Tibial artery (tissue), 4 donors: Measurements from ENCODE around the gene ID2.

Source experiments
- DNase-seq, 2 donors: peaks; one replicate each; pipeline ENCODE4 v3.0.0-alpha.2; 2019
- H3K27ac ChIP-seq, 2 donors: fragments of 200-600 bp; sonication (generic) in 1 of 2; 1 replicate in 1 of 2; 2 replicates in 1 of 2; pipeline ENCODE4 v1.5.1; 2018 to 2019; ENCODE audit warnings: mild to moderate bottlenecking in 1 of 2
- H3K27me3 ChIP-seq, 2 donors: fragments of 200-600 bp; sonication (generic) in 1 of 2; one replicate each; pipeline versions ENCODE4 v1.5.1 to v1.6.0; 2016 to 2019
- H3K36me3 ChIP-seq, 3 donors: fragments of 200-600 bp; sonication (generic) in 2 of 3; one replicate each; pipeline ENCODE4 v1.5.1; 2016 to 2019; ENCODE audit warnings: mild to moderate bottlenecking in 2 of 3
- H3K4me1 ChIP-seq, 4 donors: fragments of 200-600 bp; sonication (generic) in 2 of 4; 1 replicate in 3 of 4; 2 replicates in 1 of 4; pipeline ENCODE4 v1.5.1; 2016 to 2019
- H3K4me3 ChIP-seq, 2 donors: fragments of 200-600 bp; sonication (generic) in 1 of 2; 1 replicate in 1 of 2; 2 replicates in 1 of 2; pipeline ENCODE4 v1.5.1; 2018 to 2019; ENCODE audit warnings: mild to moderate bottlenecking in 2 of 2
- H3K9me3 ChIP-seq, 3 donors: fragments of 200-600 bp; sonication (generic) in 1 of 3; one replicate each; pipeline ENCODE4 v1.5.1; 2016 to 2019
- intact Hi-C: fragments of 100-400 bp; cut with DNase I; formaldehyde crosslinking; loops from one replicate; pipeline ENCODE4 v1.15.0; 2023; ENCODE audit warnings: low total_unique reads
- TF ChIP-seq, protein P1 (sequence below), 2 experiments: fragments of 200-600 bp in 1 of 2; fragments of 450-650 bp in 1 of 2; IDR thresholded peaks; one replicate each; pipeline ENCODE4 v1.5.1; 2017 to 2019; ENCODE audit warnings: antibody characterized with exemption in 2 of 2, mild to moderate bottlenecking in 1 of 2, moderate library complexity in 1 of 2

The ID2 gene

DNA sequence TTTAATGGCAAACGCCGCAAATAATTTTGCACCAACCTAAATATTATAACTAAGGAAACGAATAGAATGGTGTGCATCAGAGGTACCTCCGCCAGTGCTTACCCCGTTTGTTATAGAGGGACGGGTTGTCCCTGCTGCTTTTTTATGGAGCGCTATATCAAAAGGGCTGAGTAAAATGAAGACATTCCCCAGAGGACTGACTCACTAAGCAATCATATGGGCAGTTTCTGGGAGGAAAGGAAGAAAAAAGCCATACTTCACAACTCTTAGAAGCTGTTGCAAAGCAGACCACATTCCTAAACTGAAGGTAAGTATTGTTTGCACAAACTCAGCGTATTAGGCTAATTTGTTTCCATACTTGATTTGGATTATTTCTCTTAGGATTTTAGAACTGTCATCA, 12.9 kb downstream of the ID2 start:
- Histone ChIP-seq H3K36me3 (no peaks in the 10 kb centered on the region), H3K4me3 (no peak overlapping the region), H3K9me3 (peaks cover 0 to 4% (median 0%) of the 10 kb centered on the region in 3 donors), H3K27ac (no peak overlapping the region), H3K4me1 (peaks cover 0 to 13% (median 4%) of the 10 kb centered on the region in 4 donors), H3K27me3 (no peaks in the 10 kb centered on the region)
- no peak for DNase-seq
- TF ChIP-seq, protein P1, sequence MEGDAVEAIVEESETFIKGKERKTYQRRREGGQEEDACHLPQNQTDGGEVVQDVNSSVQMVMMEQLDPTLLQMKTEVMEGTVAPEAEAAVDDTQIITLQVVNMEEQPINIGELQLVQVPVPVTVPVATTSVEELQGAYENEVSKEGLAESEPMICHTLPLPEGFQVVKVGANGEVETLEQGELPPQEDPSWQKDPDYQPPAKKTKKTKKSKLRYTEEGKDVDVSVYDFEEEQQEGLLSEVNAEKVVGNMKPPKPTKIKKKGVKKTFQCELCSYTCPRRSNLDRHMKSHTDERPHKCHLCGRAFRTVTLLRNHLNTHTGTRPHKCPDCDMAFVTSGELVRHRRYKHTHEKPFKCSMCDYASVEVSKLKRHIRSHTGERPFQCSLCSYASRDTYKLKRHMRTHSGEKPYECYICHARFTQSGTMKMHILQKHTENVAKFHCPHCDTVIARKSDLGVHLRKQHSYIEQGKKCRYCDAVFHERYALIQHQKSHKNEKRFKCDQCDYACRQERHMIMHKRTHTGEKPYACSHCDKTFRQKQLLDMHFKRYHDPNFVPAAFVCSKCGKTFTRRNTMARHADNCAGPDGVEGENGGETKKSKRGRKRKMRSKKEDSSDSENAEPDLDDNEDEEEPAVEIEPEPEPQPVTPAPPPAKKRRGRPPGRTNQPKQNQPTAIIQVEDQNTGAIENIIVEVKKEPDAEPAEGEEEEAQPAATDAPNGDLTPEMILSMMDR (IDR thresholded peaks at IDR 0.05): no peak
- intact Hi-C loops: no loop called here

DNA sequence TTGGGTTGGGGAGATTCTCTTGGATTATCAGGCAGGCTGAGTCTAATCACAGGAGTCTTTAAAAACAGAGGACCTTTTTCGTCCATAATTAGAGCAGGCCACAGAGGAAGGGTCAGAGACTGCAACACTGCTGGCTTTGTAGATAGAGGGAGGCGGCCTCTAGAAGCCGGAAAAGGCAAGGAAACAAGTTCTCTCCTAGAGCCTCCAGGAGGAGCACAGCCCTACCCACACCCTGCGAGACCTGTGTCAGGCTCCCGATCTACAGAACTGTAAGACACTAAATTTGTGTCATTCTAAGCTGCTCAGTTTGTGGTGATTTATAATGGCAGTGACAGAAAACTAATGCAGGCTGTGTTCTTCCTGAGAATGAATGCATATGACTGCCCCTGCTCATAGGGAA, 15.3 kb downstream of the ID2 start:
- no peak overlapping the region for H3K27ac ChIP-seq
- peaks cover 0 to 4% (median 0%) of the 10 kb centered on the region in 3 donors for H3K9me3 ChIP-seq
- H3K27me3 ChIP-seq: no peaks in the 10 kb centered on the region
- H3K4me1 ChIP-seq: peaks cover 0 to 22% (median 4%) of the 10 kb centered on the region in 4 donors
- intact Hi-C loops: no loop called here
- TF ChIP-seq, protein P1 (IDR thresholded peaks at IDR 0.05): no peak
- H3K4me3 ChIP-seq: no peak overlapping the region
- H3K36me3 ChIP-seq: no peaks in the 10 kb centered on the region
- no peak for DNase-seq

- no peak for DNase-seq
- no peak overlapping the region for H3K27ac ChIP-seq
- no peaks in the 10 kb centered on the region for H3K36me3 ChIP-seq
- TF ChIP-seq, protein P1 (IDR thresholded peaks at IDR 0.05): no peak
- H3K27me3 ChIP-seq: no peaks in the 10 kb centered on the region
- H3K9me3 ChIP-seq: peaks cover 0 to 4% (median 0%) of the 10 kb centered on the region in 3 donors
- peaks cover 0 to 18% (median 0%) of the 10 kb centered on the region in 4 donors for H3K4me1 ChIP-seq
- intact Hi-C loops: no loop called here
- H3K4me3 ChIP-seq: no peak overlapping the region
Observed at GRCh38 chr2:8699839-8700238, 18.0 kb downstream of the ID2 start.

DNA sequence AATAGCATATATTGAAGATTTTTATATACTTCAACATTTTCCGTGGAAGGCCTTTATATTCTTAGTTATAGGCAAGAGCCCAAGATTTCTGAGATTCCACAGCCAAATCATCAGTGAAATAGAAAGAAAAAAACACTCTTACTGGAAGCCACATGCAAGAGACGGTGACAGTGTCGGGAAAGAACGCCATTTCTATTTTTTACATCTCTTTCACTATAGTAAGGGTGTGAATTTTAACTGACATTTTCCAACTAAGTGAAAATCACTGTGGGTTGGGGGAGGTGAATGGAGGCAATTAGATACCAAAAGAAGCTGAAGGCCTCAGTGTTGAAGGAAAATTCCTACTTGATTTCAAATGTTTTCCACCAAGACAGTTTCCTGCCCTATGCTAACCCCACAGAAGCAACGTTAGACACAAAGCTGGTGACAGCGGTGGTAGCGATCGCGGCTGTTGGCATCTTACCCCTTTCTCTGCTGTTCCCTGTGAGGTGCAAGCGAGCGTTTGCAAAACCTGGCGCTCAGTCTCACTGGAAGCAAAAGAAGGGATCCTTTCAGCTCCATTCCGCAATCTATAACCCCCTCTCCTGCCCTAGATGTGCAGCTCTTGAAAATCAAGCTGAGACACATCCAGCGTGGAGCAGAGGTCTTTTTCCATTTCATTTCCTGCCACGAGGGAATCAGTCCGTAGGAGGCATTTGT, 20.0 kb downstream of the ID2 start:
- intact Hi-C loops: no loop called here
- Histone ChIP-seq H3K4me1 (peaks cover 0 to 18% (median 0%) of the 10 kb centered on the region in 4 donors), H3K27ac (peak overlapping the region; percentile 1 to 44), H3K4me3 (peak overlapping the region; percentile 24 to 34), H3K36me3 (no peaks in the 10 kb centered on the region), H3K27me3 (no peaks in the 10 kb centered on the region), H3K9me3 (peaks cover 0 to 4% (median 0%) of the 10 kb centered on the region in 3 donors)
- TF ChIP-seq, protein P1 (IDR thresholded peaks at IDR 0.05): no peak
- DNase-seq: no peak

DNA sequence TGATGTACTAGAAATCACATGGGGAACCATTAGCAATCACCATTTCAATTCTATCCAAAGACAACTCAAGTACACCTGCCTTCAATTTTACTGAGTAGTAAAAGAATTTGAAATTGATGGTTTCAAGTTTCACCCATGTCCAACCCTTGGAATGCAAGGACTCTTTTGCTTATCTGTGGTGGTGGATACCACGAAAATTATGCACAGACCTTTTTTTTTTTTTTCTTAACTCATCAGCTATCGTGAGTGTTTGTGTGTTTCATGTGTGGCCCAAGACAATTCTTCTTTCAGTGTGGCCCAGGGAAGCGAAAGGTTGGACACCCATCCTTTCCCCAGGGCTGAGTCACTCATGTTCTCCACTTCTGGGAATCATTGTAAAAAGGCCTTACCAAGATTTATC, 23.1 kb downstream of the ID2 start:
- Histone ChIP-seq H3K36me3 (no peaks in the 10 kb centered on the region), H3K27me3 (no peaks in the 10 kb centered on the region), H3K4me3 (no peak overlapping the region), H3K27ac (no peak overlapping the region), H3K9me3 (no peaks in the 10 kb centered on the region), H3K4me1 (peaks cover 0 to 18% (median 0%) of the 10 kb centered on the region in 4 donors)
- intact Hi-C loops: no loop called here
- TF ChIP-seq, protein P1 (IDR thresholded peaks at IDR 0.05): no peak
- DNase-seq: no peak
